Osteoblast (primary cell): ENCODE measurements around the gene SPATS2L. TPM values are rescaled to one million over a fixed set of nuclear protein-coding genes. Genes with fewer than 3 reads are reported as not detected.

Source experiments
- DNase-seq: peaks from one replicate; pipeline ENCODE4 v3.0.0; 2011; ENCODE audit warnings: low spot score, mixed read lengths; ENCODE audit not compliant: insufficient read length; ENCODE audit errors: missing footprints
- H2AFZ ChIP-seq: 2 replicates; pipeline ENCODE4 v1.6.0; 2011; ENCODE audit warnings: mild to moderate bottlenecking, low read length
- H3K27ac ChIP-seq: 2 replicates; pipeline ENCODE4 v1.5.1; 2011; ENCODE audit warnings: mild to moderate bottlenecking, low read depth, low read length, moderate library complexity
- H3K27me3 ChIP-seq: 2 replicates; pipeline ENCODE4 v1.6.0; 2012; ENCODE audit warnings: mild to moderate bottlenecking, control low read depth, inconsistent platforms, low read length, moderate library complexity; ENCODE audit not compliant: insufficient read depth
- H3K36me3 ChIP-seq: 2 replicates; pipeline ENCODE4 v1.5.1; 2011; ENCODE audit warnings: mild to moderate bottlenecking, low read length, control low read depth, moderate library complexity; ENCODE audit not compliant: insufficient read depth
- H3K4me1 ChIP-seq: 2 replicates; pipeline ENCODE4 v1.5.1; 2011; ENCODE audit warnings: mild to moderate bottlenecking, low read length, control low read depth, moderate library complexity; ENCODE audit not compliant: insufficient read depth
- H3K4me2 ChIP-seq: 2 replicates; pipeline ENCODE4 v1.6.0; 2011; ENCODE audit warnings: mild to moderate bottlenecking, low read length; ENCODE audit not compliant: insufficient read depth
- H3K4me3 ChIP-seq: fragments of 200-600 bp; sonication (generic); 3 replicates; pipeline ENCODE4 v1.5.1; 2012; ENCODE audit warnings: mild to moderate bottlenecking, low read length, inconsistent platforms; ENCODE audit not compliant: insufficient read depth
- H3K79me2 ChIP-seq: 2 replicates; pipeline ENCODE4 v1.6.0; 2012; ENCODE audit warnings: mild to moderate bottlenecking, low read length, control low read depth, inconsistent platforms; ENCODE audit not compliant: insufficient read depth
- H3K9me3 ChIP-seq: 2 replicates; pipeline ENCODE4 v1.5.1; 2011; ENCODE audit warnings: low read depth, low read length, control low read depth
- H4K20me1 ChIP-seq: 2 replicates; pipeline ENCODE4 v1.6.0; 2012; ENCODE audit warnings: mild to moderate bottlenecking, low read length, control low read depth; ENCODE audit not compliant: insufficient read depth
- CTCF ChIP-seq: IDR thresholded peaks from 2 replicates; pipeline ENCODE4 v1.5.1; 2011; ENCODE audit warnings: mild to moderate bottlenecking, low read depth, low read length, moderate library complexity; ENCODE audit errors: extremely low read depth
- total RNA-seq: library from RNA; depleted of rRNA; stranded (reverse); fragments of >200 nt; gene quantifications from 2 replicates; pipeline ENCODE4 v1.2.3, GENCODE V29; 2012

SPATS2L gene
- total RNA-seq, 1 donor, result 74.6 TPM

- H3K79me2 ChIP-seq, result no peaks in the 10 kb centered on the region
- H3K27ac ChIP-seq, result no peak overlapping the region
- H3K4me3 ChIP-seq, result no peak overlapping the region
- H3K27me3 ChIP-seq, result no peaks in the 10 kb centered on the region
- no peak for TF ChIP-seq CTCF
- H2AFZ ChIP-seq, result no peak overlapping the region
- no peaks in the 10 kb centered on the region for H3K9me3 ChIP-seq
- H4K20me1 ChIP-seq, result no peaks in the 10 kb centered on the region
- H3K4me2 ChIP-seq, result no peak overlapping the region
- H3K4me1 ChIP-seq, result peaks cover 26% of the 10 kb centered on the region
- no peak for DNase-seq
- H3K36me3 ChIP-seq, result no peaks in the 10 kb centered on the region
These were observed 6.4 kb upstream of the SPATS2L start for GRCh38 chr2:200300065-200300464.

DNA sequence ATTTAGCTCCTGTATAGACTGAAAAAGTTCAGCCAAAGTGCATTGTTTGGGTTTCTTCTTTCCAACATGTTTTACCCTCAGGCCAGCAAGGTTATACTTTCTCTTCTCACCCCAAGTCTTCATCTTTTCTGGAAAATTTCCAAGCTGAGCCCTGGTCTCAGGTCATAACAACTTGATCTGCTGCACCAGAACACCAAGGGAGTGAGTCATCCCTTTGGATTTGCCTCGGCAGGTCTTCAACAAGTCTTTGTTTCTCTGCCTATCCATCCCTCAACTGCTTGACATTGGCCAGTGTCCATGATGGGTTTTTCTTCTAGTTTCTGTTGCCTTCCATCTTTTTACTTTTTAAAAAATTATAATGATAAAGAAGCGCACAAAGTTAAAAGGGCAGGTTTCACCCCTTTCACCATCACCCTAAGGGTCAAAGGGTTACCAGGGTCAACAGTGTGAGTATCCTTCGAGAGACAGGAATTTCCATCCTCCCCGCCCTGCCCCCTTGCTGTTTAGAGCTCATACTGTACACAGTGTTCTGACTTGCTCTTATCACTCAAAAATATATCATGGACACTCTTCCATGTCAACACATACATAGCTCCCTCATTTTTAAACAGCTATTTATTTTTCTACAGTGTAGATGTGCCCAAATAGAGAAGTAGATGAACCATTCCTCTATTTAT is 5.7 kb upstream of the SPATS2L start:
- peaks cover 26% of the 10 kb centered on the region for H3K4me1 ChIP-seq
- H4K20me1 ChIP-seq, result no peaks in the 10 kb centered on the region
- H3K4me2 ChIP-seq, result no peak overlapping the region
- H3K79me2 ChIP-seq, result no peaks in the 10 kb centered on the region
- H2AFZ ChIP-seq, result no peak overlapping the region
- H3K9me3 ChIP-seq, result no peaks in the 10 kb centered on the region
- TF ChIP-seq CTCF, result no peak
- no peak overlapping the region for H3K4me3 ChIP-seq
- DNase-seq, result no peak
- H3K27ac ChIP-seq, result no peak overlapping the region
- no peaks in the 10 kb centered on the region for H3K36me3 ChIP-seq
- H3K27me3 ChIP-seq, result no peaks in the 10 kb centered on the region

DNA sequence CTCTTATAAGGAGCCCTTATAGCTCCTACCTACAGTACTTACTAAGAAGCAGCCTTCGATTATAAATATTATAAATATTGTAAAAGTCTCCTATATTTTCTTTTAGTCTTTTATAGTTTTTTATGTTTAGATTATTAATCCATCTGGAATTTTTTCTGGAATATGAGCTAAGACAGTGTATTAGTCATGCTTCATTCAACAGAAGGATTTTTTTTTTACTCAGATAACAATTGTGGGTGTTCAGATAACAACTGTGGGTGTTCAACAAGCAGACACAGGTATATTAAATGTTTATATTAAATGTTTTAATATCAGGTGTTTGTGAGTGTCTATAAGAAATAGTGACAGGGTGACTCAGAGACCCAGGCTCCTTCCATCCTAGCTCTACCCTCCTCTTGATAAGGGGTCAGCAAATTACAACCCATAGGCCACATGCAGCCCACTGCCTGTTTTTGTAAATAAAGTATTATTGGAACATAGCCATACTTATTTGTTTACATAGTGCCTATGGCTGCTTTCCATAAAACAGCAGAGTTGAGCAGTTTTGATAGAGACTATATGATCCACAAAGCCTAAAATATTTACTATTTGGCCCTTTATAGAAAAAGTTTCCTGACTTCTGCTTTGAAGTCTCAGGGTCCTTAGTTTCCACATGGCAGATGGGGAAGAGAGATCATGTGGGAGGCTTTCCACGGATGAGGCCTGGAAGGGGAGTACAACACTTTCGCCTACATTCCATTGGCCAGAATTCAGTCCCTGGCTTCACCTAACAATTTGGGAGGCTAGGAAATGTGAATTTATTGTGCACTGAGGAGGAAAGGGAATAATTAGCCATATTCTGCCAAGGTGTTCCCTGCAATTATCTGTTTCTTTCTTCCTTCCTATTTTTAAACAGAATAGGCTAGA is 4.3 kb upstream of the SPATS2L start:
- DNase-seq, result peak; percentile 86
- no peak overlapping the region for H3K4me3 ChIP-seq

More for the DNA sequence above, 4.3 kb upstream of the SPATS2L start:
- no peak overlapping the region for H2AFZ ChIP-seq
- no peak for TF ChIP-seq CTCF
- H3K9me3 ChIP-seq, result no peaks in the 10 kb centered on the region
- peaks cover 1% of the 10 kb centered on the region for H3K79me2 ChIP-seq
- no peaks in the 10 kb centered on the region for H4K20me1 ChIP-seq
- no peak overlapping the region for H3K27ac ChIP-seq
- H3K27me3 ChIP-seq, result no peaks in the 10 kb centered on the region
- H3K4me2 ChIP-seq, result peak overlapping the region; percentile 7
- H3K4me1 ChIP-seq, result peaks cover 26% of the 10 kb centered on the region
- H3K36me3 ChIP-seq, result no peaks in the 10 kb centered on the region
